Measurements from ENCODE around the gene IVL. TPM values are rescaled to one million over a fixed set of nuclear protein-coding genes. Genes with fewer than 3 reads are reported as not detected.

Gene IVL
- total and polyA plus RNA-seq, 2 donors from 2014 or later, result not detected

DNA sequence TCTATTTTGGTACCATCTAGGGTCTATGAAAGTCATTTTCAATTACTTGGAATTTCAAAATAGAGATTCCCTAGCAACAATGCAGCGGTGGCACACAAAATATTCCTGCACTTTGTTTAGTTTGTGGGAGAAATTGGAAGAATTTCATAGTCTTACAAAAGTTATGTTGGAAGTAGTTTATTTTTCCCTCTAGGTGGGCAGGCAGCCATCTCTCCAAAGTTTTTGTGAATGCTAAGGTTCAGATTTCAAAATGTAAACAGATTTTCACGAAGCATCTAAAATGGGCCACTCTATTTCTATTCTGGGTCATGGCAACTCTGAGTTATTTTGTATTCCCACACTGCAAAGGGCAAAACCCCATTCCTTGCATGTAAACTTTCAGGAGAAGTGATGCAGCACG lies 22.3 kb upstream of the IVL start:
- TF ChIP-seq, protein P1, sequence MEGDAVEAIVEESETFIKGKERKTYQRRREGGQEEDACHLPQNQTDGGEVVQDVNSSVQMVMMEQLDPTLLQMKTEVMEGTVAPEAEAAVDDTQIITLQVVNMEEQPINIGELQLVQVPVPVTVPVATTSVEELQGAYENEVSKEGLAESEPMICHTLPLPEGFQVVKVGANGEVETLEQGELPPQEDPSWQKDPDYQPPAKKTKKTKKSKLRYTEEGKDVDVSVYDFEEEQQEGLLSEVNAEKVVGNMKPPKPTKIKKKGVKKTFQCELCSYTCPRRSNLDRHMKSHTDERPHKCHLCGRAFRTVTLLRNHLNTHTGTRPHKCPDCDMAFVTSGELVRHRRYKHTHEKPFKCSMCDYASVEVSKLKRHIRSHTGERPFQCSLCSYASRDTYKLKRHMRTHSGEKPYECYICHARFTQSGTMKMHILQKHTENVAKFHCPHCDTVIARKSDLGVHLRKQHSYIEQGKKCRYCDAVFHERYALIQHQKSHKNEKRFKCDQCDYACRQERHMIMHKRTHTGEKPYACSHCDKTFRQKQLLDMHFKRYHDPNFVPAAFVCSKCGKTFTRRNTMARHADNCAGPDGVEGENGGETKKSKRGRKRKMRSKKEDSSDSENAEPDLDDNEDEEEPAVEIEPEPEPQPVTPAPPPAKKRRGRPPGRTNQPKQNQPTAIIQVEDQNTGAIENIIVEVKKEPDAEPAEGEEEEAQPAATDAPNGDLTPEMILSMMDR (IDR thresholded peaks at IDR 0.05; ENCODE audit: borderline replicate concordance, extremely low read depth, insufficient read depth), result no peak
- H3K9me3 ChIP-seq (ENCODE audit: control insufficient read depth in 2 of 3, insufficient read depth in 1 of 3, low read length in 3 of 3), result no peaks in the 10 kb centered on the region
- FAIRE-seq, result no peak
- DNase-seq, result no peak
- H3K9ac ChIP-seq (ENCODE audit: low read length in 3 of 3), result no peak overlapping the region
- H3K4me1 ChIP-seq (ENCODE audit: control insufficient read depth in 2 of 3, insufficient read depth in 2 of 3, low read depth in 1 of 3, low read length in 3 of 3), result no peaks in the 10 kb centered on the region
- no peak overlapping the region for H3K4me3 ChIP-seq (ENCODE audit: low read length in 3 of 3)
- no peak overlapping the region for H3K27ac ChIP-seq (ENCODE audit: low read depth in 2 of 2, low read length in 2 of 2)
- intact Hi-C loops (cut with DNase I), result no loop called here
- no peaks in the 10 kb centered on the region for H3K36me3 ChIP-seq (ENCODE audit: control insufficient read depth in 2 of 3, insufficient read depth in 3 of 3, low read length in 3 of 3)
- no peaks in the 10 kb centered on the region for H3K27me3 ChIP-seq (ENCODE audit: control insufficient read depth, insufficient read depth, low read length)

DNA sequence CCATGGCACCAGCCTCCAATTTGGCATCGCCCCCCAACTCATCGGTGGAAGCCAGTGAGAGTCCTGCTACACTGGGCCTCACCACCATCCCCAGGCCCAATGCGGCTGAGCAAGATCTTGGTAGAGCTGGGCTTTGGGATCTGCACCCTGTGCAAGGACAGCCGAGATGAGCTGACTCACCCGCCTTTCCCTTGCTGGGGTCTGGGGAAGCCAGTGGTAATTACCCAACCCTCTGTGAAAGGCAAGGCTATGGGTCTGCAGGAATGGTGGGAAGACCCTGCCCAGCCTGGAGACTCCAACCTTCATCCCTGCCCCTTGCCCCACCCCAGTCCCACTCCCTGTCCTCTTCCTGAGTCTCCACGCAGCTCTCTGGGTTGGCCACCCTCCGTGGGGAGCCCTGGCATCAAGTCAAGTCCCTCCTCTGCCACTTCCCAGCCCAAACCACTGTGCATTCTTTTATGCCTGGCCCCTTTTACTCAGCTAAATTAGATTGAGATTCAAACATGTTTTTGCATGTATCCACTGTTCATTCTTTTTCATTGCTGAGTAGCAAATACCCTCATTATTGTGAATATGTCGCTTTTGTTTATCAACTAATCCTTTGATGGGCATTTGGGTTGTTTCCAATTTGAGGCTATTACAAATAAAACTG lies 21.5 kb upstream of the IVL start:
- H3K9me3 ChIP-seq (ENCODE audit: control insufficient read depth in 2 of 3, insufficient read depth in 1 of 3, low read length in 3 of 3), result no peaks in the 10 kb centered on the region
- no peak for FAIRE-seq
- H3K27me3 ChIP-seq (ENCODE audit: control insufficient read depth, insufficient read depth, low read length), result no peaks in the 10 kb centered on the region
- DNase-seq, result no peak
- H3K4me3 ChIP-seq (ENCODE audit: low read length in 3 of 3), result no peak overlapping the region
- H3K9ac ChIP-seq (ENCODE audit: low read length in 3 of 3), result no peak overlapping the region
- TF ChIP-seq, protein P1 (IDR thresholded peaks at IDR 0.05; ENCODE audit: borderline replicate concordance, extremely low read depth, insufficient read depth), result no peak
- no peak overlapping the region for H3K27ac ChIP-seq (ENCODE audit: low read depth in 2 of 2, low read length in 2 of 2)
- no peaks in the 10 kb centered on the region for H3K36me3 ChIP-seq (ENCODE audit: control insufficient read depth in 2 of 3, insufficient read depth in 3 of 3, low read length in 3 of 3)
- intact Hi-C loops (cut with DNase I), result no loop called here
- H3K4me1 ChIP-seq (ENCODE audit: control insufficient read depth in 2 of 3, insufficient read depth in 2 of 3, low read depth in 1 of 3, low read length in 3 of 3), result no peaks in the 10 kb centered on the region

DNA sequence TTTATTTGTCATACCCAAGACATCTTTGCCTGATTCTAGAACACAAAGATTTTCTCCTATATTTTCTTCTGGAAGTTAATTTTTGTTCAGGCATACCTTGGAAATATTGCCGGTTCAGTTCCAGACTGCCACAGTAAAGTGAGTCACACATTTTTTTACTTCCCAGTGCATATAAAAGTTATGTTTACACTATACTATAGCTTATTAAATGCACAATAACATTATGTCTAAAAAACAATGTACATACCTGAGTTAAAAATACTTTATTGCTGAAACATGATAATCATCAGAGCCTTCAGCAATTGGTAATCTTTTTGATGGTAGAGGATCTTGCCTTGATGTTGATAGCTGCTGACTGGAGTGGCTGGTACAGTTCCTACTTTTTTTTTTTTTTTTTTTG lies 20.2 kb upstream of the IVL start:
- Histone ChIP-seq H3K9ac (ENCODE audit: low read length in 3 of 3) (no peak overlapping the region), H3K4me1 (ENCODE audit: control insufficient read depth in 2 of 3, insufficient read depth in 2 of 3, low read depth in 1 of 3, low read length in 3 of 3) (no peaks in the 10 kb centered on the region), H3K9me3 (ENCODE audit: control insufficient read depth in 2 of 3, insufficient read depth in 1 of 3, low read length in 3 of 3) (no peaks in the 10 kb centered on the region), H3K27ac (ENCODE audit: low read depth in 2 of 2, low read length in 2 of 2) (no peak overlapping the region), H3K27me3 (ENCODE audit: control insufficient read depth, insufficient read depth, low read length) (no peaks in the 10 kb centered on the region), H3K4me3 (ENCODE audit: low read length in 3 of 3) (no peak overlapping the region), H3K36me3 (ENCODE audit: control insufficient read depth in 2 of 3, insufficient read depth in 3 of 3, low read length in 3 of 3) (no peaks in the 10 kb centered on the region)
- TF ChIP-seq, protein P1 (IDR thresholded peaks at IDR 0.05; ENCODE audit: borderline replicate concordance, extremely low read depth, insufficient read depth), result no peak
- DNase-seq, result no peak
- FAIRE-seq, result no peak
- intact Hi-C loops (cut with DNase I), result no loop called here

DNA sequence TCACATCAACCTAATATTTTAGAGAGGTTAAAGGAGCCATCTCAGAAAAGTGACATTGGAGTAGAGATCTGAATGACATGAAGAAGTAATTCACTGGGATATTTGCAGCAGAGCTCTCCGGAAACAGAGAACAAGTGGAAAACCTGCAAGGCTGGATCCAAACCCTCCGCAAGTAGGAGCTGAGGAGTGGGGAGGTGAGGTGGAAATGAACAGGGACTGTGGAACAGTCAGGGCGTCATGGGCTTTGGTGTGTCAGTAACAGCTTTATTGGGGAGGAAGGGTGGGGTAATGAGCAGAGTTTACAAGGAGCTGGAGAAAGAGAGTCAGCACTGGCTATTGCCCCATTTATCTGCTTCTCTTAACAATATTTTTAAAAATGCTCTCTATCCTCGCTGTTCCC lies 9.3 kb upstream of the IVL start:
- Histone ChIP-seq H3K4me1 (ENCODE audit: control insufficient read depth in 2 of 3, insufficient read depth in 2 of 3, low read depth in 1 of 3, low read length in 3 of 3) (no peaks in the 10 kb centered on the region), H3K9ac (ENCODE audit: low read length in 3 of 3) (no peak overlapping the region), H3K36me3 (ENCODE audit: control insufficient read depth in 2 of 3, insufficient read depth in 3 of 3, low read length in 3 of 3) (no peaks in the 10 kb centered on the region), H3K27ac (ENCODE audit: low read depth in 2 of 2, low read length in 2 of 2) (no peak overlapping the region), H3K27me3 (ENCODE audit: control insufficient read depth, insufficient read depth, low read length) (no peaks in the 10 kb centered on the region), H3K4me3 (ENCODE audit: low read length in 3 of 3) (no peak overlapping the region), H3K9me3 (ENCODE audit: control insufficient read depth in 2 of 3, insufficient read depth in 1 of 3, low read length in 3 of 3) (no peaks in the 10 kb centered on the region)
- FAIRE-seq, result no peak
- TF ChIP-seq, protein P1 (IDR thresholded peaks at IDR 0.05; ENCODE audit: borderline replicate concordance, extremely low read depth, insufficient read depth), result no peak
- intact Hi-C loops (cut with DNase I), result no loop called here
- DNase-seq, result no peak
